ENCODE measurements around the gene TAF5L.

- no peak for TF ChIP-seq CTCF (conservative IDR thresholded peaks at IDR 0.05; ENCODE audit: low read length)
- TF ChIP-seq EZH2phosphoT487 (IDR thresholded peaks at IDR 0.05; ENCODE audit: borderline replicate concordance), result no peak
Observed at GRCh38 chr1:229594227-229595008, 31.5 kb downstream of the TAF5L start.

Data from Loucy (cell line).